ENCODE results near the gene ATG2A.

The ATG2A gene

GRCh38 chr11:64923944-64924909, 7.2 kb upstream of the ATG2A start, which contains the start of gene PPP2R5B:
Gene PPP2R5B (plus strand): TSS chr11:64924689. CDS start chr11:64925735, 1,046 bp downstream.
- DNase-seq (ENCODE audit: low spot score): peak; percentile 91

DNA sequence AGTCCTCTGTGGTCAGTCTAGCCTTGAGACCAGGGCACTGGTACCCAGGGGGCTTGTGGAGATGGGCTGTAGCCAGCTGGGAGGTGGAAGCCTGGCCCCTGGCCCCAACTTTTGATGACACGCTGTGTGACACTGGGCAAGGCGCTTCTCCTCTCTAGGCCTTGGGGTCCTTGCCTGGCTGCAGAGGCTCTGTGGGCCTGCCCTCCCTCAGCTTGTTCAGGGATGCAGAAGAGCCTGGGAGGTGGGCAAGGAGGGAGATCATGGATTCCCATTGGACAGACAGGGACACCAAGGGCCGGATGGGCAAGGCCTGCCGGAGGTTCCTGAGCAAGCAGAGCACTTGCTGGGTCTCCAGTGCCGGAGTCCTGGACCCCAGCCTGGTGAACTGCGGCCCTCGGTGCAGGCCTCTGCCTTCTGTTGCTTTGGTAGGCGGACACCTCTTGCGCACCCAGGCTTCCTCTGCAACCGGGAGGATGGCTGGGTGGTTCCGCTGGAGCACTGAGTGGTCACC, 6.2 kb upstream of the ATG2A start:
- DNase-seq (ENCODE audit: low spot score): no peak

- DNase-seq (ENCODE audit: low spot score): no peak
Measured at GRCh38 chr11:64921384-64921783, 4.4 kb upstream of the ATG2A start.

- DNase-seq (ENCODE audit: low spot score): no peak
Measured at GRCh38 chr11:64920124-64920523, 3.1 kb upstream of the ATG2A start.

GRCh38 chr11:64919627-64920026, 2.6 kb upstream of the ATG2A start:
- no peak for DNase-seq (ENCODE audit: low spot score)

- no peak for DNase-seq (ENCODE audit: low spot score)
Measured at GRCh38 chr11:64918017-64918416, 1.0 kb upstream of the ATG2A start.

GRCh38 chr11:64917663-64917995, 620 bp upstream of the ATG2A start:
- DNase-seq (ENCODE audit: low spot score): no peak

GRCh38 chr11:64916040-64916774, 802 bp downstream of the ATG2A start:
- peak; percentile 39 for DNase-seq (ENCODE audit: low spot score)

DNA sequence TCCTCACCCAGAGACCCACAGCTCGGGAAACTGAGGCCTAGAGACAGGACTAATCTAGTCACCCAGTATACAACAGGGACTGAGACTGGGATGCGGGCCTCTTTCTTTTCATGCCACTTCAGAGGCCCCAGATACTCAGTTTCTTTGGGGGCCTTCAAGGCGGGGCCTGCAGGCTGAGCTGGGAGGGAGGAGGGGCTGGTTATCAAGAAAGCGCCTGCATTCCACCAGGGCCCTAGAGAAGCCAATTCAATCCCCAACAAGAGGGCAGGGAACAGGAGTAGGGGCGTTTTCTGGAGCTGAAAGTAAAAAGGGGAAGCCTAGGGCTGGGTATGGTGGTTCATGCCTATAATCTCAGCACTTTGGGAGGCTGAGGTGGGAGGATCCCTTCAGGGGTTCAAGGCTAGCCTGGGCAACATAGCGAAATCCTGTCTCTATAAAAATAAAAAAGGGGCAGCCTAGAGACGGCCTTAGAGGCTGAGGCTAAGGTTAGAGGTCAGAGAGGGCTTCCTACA, 1.6 kb downstream of the ATG2A start:
- no peak for DNase-seq (ENCODE audit: low spot score)

DNA sequence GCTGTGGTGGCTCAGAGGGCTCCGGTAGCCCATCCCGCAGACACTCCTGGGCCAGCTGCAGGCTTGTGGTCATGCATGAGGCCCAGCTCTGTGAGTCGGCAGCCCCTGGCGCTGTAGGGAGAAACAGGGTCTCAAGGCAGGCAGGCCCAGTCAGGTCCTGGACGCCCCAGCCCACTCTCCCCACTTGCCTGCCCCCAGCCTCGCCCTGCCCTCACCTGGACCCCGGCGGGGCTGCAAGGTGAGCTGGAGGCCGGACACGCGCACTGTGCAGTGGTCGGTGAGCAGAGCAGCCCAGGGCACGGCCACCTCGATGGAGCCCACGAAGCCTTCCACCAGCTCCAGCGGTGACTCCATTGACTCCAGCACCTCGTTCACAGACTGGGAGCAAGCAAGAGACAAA, 2.9 kb downstream of the ATG2A start:
- DNase-seq (ENCODE audit: low spot score): no peak

DNA sequence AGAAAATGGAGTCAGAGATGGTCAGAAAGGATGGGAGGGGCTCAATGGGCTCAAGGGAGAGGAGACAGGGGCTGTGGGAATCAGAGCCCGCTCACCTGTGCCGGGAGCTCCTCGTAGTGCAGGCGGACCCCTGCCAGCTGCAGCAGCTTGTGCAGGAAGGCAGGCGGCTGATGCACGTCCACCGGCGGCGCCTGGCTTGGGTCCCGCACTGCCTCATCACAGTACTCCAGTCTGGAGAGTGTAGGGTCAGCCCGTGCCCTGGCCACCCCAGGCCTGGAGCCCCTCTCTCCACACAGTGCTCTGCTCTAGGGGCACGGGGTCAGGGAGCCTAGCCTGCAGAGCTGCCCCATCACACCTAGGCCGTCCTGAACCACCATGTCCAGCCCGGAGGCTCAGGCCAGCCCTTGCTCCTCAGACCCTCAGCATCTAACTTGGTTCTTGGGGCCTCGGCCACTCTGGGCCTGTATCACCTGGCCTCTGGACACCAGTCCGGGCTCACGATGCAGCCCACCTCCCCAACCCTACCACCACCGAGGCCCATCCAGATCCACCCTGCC, 3.8 kb downstream of the ATG2A start:
- DNase-seq (ENCODE audit: low spot score): no peak

DNA sequence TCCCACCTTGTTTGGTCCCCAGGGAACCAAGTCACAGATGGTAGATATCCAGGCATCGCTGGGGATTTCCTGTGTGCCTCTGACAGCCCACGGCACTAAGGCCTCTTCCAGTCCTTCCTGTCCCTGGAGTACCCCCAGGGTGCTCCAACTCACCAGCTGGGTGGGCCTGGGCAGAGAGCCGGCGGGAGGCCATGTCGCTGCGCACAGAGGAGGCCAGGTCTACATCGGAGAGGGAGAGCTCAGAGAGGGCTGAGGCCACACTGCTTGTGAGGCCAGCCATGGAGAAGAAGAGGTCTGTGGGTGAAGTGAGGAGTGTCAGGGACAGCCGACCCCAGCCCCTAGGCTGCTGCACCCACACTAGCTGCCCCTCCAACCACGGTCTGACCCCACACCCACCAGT, 5.3 kb downstream of the ATG2A start:
- no peak for DNase-seq (ENCODE audit: low spot score)

DNA sequence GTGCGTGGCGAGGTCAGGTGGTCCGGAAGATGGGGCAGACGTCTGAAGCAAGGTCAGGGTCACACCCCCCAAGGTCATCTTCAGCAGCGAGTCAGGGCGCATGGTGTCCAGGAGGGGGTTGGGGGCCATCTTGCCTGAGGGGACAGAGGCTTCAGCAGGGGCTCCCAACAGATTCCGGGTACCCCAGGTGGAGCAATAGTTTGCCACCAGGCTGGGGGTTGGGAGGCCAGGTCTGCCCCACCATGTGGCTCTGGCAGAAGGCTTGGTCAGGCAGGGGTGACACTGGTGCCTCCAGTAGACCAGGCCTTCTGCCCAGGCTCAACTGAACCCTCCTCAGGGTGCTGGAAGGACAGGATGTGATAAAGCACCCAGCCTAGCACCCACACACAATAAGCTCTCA, 5.9 kb downstream of the ATG2A start:
- DNase-seq (ENCODE audit: low spot score): no peak

DNA sequence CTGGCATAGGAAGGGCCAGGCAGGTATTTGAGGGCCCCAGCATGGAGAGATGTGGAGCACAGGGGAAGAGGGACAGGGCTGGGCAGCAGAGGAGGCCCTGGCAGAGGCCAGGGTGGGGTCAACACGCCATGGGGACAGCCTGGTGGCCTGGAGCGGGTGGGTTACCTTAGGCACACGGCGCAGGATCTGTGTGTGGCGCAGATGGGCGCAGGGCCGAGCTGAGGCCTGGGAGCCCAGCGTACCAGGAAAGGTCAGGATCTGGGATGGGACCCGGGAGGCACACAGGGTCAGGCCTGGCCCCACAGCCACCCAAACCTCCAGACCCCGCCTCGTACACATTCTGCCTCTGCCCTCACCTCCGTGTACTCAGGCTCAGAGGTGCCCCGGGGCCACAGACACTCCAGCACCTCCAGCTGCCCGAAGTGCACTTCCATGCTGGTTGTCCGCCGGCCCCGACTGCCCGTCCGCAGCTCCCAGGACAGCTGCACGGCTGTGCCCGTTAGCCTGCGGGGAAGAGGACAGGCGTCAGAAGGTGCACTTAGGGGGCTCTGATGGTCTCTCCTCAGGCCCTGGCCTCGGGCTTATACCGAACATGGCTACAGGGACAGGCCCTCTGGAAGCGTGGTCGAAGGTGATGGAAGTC, 6.4 kb downstream of the ATG2A start:
- DNase-seq (ENCODE audit: low spot score): no peak

- DNase-seq (ENCODE audit: low spot score): no peak
Measured at GRCh38 chr11:64909653-64910343, 7.2 kb downstream of the ATG2A start.

DNA sequence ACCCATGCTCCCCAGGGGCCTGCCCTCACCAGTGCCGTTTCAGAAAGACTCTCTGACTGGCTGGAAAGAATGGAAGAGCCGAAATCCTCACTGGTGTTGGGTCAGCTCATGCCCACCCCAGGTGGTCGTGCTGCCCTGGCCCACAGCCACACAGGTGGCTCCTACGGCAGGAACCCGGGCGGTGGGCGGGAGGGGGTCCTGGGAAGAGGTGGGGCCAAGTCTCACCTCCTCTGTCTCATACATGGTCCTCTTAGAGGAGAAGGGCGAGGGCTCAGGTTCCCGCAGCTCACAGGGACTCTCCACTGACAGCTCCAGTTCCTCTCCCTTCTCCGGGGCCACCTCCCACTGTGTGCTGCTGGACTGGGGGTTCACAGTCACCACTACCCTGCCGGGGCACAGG, 8.2 kb downstream of the ATG2A start:
- no peak for DNase-seq (ENCODE audit: low spot score)

GRCh38 chr11:64906314-64906635, 10.7 kb downstream of the ATG2A start:
- DNase-seq (ENCODE audit: low spot score): no peak

- no peak for DNase-seq (ENCODE audit: low spot score)
Measured at GRCh38 chr11:64905516-64906313, 11.3 kb downstream of the ATG2A start.

- no peak for DNase-seq (ENCODE audit: low spot score)
Measured at GRCh38 chr11:64903291-64903833, 13.6 kb downstream of the ATG2A start.
